Measurements from ENCODE around the gene SLC24A4. TPM values are rescaled to one million over a fixed set of nuclear protein-coding genes. Genes with fewer than 3 reads are reported as not detected.

The SLC24A4 gene
- total RNA-seq, 2 donors from 2014 or later = not detected

DNA sequence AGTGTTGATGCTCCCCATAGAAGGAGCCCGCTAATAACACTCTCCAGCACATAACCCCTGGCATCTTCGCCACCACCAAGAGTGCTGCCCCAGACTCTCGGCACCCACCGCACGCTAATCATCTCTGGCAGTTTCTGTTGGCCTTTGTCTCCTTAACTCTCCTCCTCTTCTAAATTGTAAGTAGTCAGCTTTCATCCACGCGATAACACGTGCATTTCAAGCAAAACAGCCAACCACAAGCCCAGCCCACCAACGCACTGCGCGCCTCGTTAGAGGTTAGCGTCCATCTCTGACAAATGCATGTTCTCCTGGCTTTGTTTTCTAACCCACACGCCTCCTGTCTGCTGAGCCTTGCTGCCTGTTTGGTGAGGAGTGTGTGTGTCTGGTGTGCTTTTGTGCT, 129.5 kb downstream of the SLC24A4 start:
- no peaks in the 10 kb centered on the region for H3K27me3 Mint-ChIP-seq
- H3K27ac Mint-ChIP-seq = no peak overlapping the region
- H3K4me1 Mint-ChIP-seq = no peaks in the 10 kb centered on the region
- ATAC-seq (replicated peaks) = no peak
- H3K9me3 Mint-ChIP-seq = no peaks in the 10 kb centered on the region
- H3K4me3 Mint-ChIP-seq = no peak overlapping the region
- H3K36me3 Mint-ChIP-seq (ENCODE audit: low read depth) = no peaks in the 10 kb centered on the region

DNA sequence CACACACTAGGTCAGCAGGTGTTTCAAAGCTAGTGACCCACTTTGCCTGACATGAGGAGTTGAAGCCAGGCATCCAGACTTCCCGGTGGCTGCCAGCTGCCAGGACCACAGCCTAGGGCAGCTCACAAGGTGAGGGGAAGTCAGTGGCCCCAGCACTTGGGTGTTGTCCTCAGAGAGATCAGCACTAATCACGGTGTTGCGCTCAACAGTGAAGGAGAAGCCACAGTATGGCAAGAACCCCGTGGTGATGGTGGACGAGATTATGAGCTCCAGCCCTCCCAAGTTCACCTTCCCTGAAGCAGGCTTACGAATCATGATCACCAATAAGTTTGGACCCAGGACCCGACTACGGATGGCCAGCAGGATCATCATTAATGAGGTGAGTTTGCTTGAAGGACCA, 130.7 kb downstream of the SLC24A4 start:
- no peaks in the 10 kb centered on the region for H3K9me3 Mint-ChIP-seq
- H3K27me3 Mint-ChIP-seq = no peaks in the 10 kb centered on the region
- no peaks in the 10 kb centered on the region for H3K36me3 Mint-ChIP-seq (ENCODE audit: low read depth)
- H3K4me1 Mint-ChIP-seq = no peaks in the 10 kb centered on the region
- H3K27ac Mint-ChIP-seq = no peak overlapping the region
- ATAC-seq (replicated peaks) = no peak
- H3K4me3 Mint-ChIP-seq = no peak overlapping the region

DNA sequence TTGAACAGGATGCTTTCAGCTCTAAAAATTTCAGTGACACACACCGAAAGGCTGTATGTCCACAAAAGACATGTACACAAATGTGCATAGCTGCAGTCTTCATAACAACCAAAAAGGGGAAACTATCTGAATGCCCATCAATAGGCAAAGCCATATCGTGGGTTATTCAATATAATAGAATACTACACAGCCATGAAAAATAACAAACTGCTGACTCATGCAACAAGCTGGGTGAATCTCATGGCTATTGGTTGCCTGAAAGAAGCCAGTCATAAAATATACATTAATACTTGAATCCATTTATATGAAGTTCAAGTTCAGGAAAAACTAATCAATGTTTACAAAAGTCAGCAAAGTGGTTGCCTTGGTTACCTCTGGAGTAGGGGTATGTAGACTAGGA, 132.3 kb downstream of the SLC24A4 start:
- Mint-ChIP-seq H3K36me3 (ENCODE audit: low read depth) (no peaks in the 10 kb centered on the region), H3K4me1 (no peaks in the 10 kb centered on the region), H3K27ac (no peak overlapping the region), H3K4me3 (no peak overlapping the region), H3K9me3 (no peaks in the 10 kb centered on the region), H3K27me3 (no peaks in the 10 kb centered on the region)
- ATAC-seq (replicated peaks) = no peak

DNA sequence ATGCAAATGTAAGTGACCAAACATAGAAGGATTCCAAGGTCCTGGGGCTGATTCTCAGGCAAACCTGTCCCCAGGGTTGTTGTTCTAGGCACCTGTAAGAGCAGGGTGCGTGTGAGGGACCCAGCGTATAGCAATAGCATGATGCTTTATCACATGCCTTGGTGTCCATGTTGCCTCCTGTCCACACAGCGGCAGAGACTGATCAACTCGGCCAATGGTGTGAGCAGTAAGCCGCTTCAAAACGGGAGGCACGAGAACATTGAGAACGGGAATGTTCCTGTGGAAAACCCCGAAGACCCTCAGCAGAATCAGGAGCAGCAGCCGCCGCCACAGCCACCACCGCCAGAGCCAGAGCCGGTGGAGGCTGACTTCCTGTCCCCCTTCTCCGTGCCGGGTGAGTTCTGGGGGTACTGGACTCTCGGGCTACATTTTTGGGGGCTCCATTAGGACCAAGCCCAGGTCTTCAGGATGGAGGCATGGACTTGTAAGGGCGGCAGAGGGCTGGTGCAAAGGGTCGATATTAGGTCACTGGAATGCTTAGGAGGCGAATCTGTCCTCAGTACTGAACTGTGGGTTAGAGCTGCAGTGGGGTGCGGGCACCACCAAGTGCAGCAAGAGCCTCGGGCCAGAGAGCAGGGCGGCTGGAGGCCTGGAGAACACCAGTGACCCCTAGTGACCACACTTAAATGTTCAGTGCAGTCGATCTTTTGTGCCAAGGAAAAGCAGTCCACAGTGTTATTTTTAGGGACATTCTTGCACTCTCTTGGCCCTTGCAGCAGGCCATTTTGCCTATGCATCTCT, 133.4 kb downstream of the SLC24A4 start:
- ATAC-seq (replicated peaks) = peak; percentile 28
- H3K4me1 Mint-ChIP-seq = peaks cover 3% of the 10 kb centered on the region
- H3K4me3 Mint-ChIP-seq = no peak overlapping the region

DNA sequence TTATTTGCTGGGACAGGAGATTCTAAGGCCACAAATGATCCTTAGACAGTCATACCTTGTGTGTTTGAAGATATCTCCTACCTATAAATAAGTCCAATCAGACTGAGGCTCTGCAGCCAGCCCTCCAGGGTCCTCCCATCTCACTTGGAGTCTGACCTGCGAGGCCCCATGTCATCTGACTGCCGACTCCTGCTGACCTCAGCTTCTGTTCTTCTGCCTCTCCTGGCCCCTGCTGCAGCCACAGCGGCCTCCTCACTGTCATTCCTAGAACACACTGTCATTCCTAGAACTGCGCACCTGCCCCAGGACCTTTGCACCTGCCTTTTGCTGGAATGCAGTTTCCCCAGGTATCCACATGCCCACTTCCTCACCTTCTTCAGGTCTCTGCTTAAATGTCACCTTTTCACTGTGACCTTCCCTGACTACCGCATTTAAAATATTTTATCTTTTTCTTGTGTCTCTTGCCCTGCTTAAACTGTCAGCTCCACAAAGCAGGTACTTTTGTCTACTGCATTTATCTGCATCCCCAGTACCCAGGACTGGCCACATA, 134.1 kb downstream of the SLC24A4 start:
- Mint-ChIP-seq H3K4me1 (peaks cover 6% of the 10 kb centered on the region), H3K36me3 (ENCODE audit: low read depth) (no peaks in the 10 kb centered on the region), H3K27ac (no peak overlapping the region), H3K4me3 (no peak overlapping the region), H3K9me3 (no peaks in the 10 kb centered on the region), H3K27me3 (no peaks in the 10 kb centered on the region)
- no peak for ATAC-seq (replicated peaks)

More for the DNA sequence above, 133.4 kb downstream of the SLC24A4 start:
- H3K27ac Mint-ChIP-seq = no peak overlapping the region
- H3K36me3 Mint-ChIP-seq (ENCODE audit: low read depth) = no peaks in the 10 kb centered on the region
- H3K9me3 Mint-ChIP-seq = no peaks in the 10 kb centered on the region
- H3K27me3 Mint-ChIP-seq = no peaks in the 10 kb centered on the region

DNA sequence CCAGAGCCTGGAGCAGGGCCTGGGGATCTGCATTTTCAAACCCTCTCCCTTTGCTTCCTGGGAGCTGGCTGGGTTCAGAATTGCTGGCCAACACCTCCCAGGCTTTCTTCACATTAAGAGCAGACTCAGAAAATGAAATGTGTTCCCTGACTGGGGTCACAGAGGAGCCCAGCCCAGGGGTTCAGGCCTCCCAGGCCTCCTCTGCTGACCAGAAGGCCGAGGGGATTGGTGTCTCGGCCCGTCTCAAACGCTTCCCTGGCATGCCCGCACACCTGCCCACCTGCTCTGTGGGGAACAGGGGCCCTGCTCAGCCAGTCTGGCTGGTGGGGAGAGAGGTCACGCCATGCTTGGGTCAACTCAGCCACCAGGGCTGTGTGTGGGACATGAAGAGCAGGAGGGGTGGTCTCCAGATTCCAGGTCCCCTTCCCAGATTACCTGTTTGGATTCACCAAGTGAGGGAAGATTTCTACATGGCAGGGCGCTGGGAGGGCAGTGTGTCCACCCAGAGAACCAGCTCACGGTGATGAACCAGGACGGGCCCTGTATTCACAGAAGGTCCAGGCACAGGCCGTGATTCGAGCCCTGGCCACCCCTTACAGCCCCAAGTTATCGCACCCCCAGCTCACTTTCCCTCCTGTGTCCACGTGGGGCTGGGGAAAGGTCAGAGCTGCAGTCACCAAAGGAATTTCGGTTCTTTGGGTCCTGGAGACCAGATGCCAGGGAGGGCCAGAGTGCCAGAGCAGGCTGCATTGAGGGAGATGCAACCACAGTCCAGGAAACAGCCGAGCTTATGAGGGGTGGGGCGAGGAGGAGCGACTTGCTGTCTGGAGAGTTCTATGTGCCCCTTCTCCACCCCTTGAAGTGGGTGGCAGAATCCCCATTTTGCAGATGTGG, 135.4 kb downstream of the SLC24A4 start:
- H3K27ac Mint-ChIP-seq = no peak overlapping the region
- no peaks in the 10 kb centered on the region for H3K9me3 Mint-ChIP-seq
- H3K27me3 Mint-ChIP-seq = peaks cover 5% of the 10 kb centered on the region
- no peaks in the 10 kb centered on the region for H3K36me3 Mint-ChIP-seq (ENCODE audit: low read depth)
- H3K4me1 Mint-ChIP-seq = peaks cover 6% of the 10 kb centered on the region
- no peak overlapping the region for H3K4me3 Mint-ChIP-seq
- ATAC-seq (replicated peaks) = no peak

DNA sequence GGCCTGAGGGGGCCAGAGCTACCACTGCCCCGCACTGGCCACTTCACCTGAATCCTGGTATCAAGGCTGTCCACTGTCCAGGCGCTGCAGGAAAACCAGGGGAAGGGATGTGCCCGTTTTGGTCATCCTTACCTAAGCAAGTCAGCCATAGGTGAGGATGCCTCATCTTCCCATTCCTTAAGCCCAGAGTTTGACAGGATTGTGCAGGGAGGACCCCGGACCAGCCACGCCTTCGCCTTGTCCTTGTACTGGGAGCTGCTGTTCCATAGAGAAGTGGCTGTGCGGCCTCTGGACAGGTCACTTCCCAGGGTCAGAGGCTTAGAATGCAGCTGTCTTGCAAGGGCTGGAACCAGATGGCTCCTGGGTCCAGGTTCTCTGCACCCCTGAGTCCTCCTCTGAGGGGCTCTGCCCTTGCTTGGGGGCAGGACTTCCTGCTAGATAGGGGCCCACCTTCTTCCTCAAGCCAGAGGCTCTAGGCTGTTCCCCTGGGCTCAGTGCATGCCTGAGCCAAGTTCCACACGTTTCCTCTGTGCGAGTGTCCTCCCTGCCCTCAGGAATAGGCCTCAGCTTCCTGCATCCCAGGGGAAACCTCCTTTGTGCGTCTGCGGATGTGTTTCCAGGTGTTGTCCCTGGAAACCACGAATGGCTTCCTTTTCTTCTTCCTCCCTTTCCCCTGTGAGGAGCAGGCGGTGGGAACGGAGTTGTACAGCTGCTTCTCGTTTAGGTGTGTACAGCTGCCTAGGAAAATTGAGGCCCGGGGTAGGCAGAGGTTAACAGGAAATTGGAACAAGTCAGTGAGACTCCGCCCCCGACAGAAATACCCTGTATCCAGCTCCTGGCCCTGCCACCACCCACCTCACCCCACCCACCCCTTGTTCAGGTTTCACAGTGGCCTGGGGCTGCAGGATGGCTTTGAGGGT, 136.3 kb downstream of the SLC24A4 start:
- ATAC-seq (replicated peaks) = no peak
- no peak overlapping the region for H3K4me3 Mint-ChIP-seq
- no peaks in the 10 kb centered on the region for H3K36me3 Mint-ChIP-seq (ENCODE audit: low read depth)
- H3K27ac Mint-ChIP-seq = no peak overlapping the region
- no peaks in the 10 kb centered on the region for H3K9me3 Mint-ChIP-seq
- H3K27me3 Mint-ChIP-seq = peaks cover 5% of the 10 kb centered on the region
- peaks cover 6% of the 10 kb centered on the region for H3K4me1 Mint-ChIP-seq

DNA sequence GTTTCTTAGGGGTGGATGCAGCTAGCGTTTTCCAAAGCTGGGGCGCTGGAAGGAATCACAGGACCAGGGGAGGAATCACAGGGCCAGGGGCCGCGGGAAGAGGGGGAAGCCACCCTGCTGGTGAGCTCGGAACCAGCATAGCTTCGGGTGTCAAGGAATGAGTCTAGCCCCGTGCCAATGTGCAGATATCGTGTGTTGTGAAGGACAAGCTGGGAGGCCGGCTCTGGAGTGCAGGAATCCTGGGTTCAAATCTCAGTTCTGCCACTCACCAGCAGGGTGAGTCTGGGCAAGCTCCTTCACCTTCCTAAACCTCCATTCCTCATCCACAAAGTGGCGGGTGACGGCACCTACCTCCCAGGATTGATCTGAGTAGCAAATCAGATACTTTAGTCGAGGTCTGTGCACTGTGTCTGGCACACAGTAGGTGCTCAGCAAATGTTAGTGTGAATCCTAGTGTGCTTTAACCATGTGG, 137.0 kb downstream of the SLC24A4 start:
- H3K27ac Mint-ChIP-seq = no peak overlapping the region
- ATAC-seq (replicated peaks) = no peak
- H3K4me3 Mint-ChIP-seq = no peak overlapping the region
- H3K9me3 Mint-ChIP-seq = no peaks in the 10 kb centered on the region
- peaks cover 5% of the 10 kb centered on the region for H3K27me3 Mint-ChIP-seq
- peaks cover 6% of the 10 kb centered on the region for H3K4me1 Mint-ChIP-seq
- no peaks in the 10 kb centered on the region for H3K36me3 Mint-ChIP-seq (ENCODE audit: low read depth)

DNA sequence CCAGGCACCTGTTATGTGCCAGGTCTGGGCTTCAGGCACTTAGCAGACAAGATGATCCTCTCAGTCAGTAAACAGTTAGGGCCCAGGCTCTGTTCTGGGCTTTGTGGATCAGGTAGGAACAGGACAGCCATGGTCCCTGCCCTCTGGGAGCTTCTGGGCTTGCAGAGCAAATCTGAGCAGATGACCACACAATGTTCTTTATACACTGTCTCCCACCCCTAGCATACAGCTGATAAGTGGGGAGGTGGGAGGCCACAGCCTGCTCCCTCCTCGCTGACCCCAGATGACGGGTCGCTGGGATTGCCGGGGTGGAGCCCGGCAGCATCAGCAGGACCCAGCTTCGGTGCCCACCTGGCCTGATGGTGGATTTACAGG, 137.6 kb downstream of the SLC24A4 start:
- Mint-ChIP-seq H3K36me3 (ENCODE audit: low read depth) (no peaks in the 10 kb centered on the region), H3K4me3 (no peak overlapping the region), H3K27ac (no peak overlapping the region), H3K4me1 (peaks cover 6% of the 10 kb centered on the region), H3K9me3 (no peaks in the 10 kb centered on the region), H3K27me3 (peaks cover 5% of the 10 kb centered on the region)
- no peak for ATAC-seq (replicated peaks)

DNA sequence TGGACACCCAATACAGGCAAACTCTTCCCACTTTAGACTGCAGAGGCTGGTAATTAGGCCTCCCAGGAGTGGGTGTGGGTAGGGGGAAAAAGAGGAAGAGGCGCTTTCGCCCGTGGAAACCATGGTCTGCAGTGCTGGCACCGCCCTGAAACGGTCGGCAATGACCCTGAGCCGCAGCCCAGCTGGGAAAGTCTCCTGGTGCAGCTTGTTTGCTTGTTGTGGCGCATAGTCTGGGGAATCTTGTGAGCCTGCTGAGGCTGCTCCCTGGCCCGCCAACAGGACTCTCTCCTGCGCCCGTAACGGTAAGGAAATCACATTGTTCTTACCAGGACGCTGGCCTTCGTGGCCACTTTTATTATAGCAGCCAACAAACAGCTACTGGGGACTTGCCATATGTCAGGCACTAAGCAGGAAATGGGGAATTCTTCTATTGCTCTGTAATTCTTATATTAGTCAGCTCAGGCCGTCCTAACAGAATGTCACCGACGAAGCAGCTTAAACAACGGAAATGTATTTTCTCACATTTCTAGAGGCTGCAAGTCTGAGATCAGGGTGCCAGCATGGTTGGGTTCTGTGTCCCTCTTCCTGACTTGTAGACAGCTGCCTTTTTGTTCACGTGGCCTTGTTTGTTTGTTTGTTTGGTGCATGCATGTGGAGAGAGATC, 138.1 kb downstream of the SLC24A4 start:
- H3K9me3 Mint-ChIP-seq = no peaks in the 10 kb centered on the region
- H3K36me3 Mint-ChIP-seq (ENCODE audit: low read depth) = no peaks in the 10 kb centered on the region
- H3K27ac Mint-ChIP-seq = no peak overlapping the region
- peak; percentile 79 for ATAC-seq (replicated peaks)
- H3K4me3 Mint-ChIP-seq = peak overlapping the region; percentile 7
- H3K4me1 Mint-ChIP-seq = peaks cover 6% of the 10 kb centered on the region
- peaks cover 5% of the 10 kb centered on the region for H3K27me3 Mint-ChIP-seq

DNA sequence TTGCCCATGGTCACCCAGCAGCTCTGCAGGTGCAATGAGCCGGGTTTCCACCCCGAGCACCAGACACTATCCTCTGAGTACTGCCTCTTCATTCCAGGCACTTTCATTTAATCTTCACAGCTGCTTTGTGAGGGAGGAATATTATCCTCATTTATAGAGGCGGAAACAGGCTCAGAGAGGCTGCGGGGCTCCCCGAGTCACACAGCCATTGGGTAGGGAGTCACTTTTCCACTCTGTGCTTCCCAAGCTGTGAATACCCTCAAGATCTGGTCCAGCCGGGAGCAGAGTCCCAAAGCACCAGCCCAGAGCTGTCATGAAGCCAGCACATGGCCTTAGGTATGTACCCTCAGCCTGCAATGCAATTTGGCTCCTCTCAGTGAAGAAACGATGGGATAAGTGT, 138.9 kb downstream of the SLC24A4 start:
- Mint-ChIP-seq H3K27me3 (peaks cover 5% of the 10 kb centered on the region), H3K9me3 (no peaks in the 10 kb centered on the region), H3K4me1 (peaks cover 6% of the 10 kb centered on the region), H3K27ac (no peak overlapping the region), H3K4me3 (no peak overlapping the region), H3K36me3 (ENCODE audit: low read depth) (no peaks in the 10 kb centered on the region)
- no peak for ATAC-seq (replicated peaks)

DNA sequence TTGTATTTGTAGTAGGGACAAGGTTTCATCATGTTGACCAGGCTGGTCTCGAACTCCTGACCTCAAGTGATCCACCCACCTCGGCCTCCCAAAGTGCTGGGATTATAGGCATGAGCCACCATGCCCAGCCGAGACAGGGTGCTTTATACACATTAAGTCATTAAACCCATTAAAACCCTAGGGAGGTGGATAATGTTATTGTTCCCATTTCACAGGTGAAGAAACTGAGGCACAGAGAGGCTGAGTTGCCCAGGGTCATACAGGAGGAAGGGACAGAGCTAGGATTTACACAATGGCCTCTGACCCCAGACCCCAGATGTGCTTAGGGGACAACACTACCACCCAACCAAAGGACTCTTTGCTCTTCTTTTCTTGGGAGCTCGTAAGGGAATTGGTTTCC, 139.6 kb downstream of the SLC24A4 start:
- Mint-ChIP-seq H3K27me3 (peaks cover 5% of the 10 kb centered on the region), H3K9me3 (peaks cover 3% of the 10 kb centered on the region), H3K27ac (no peak overlapping the region), H3K4me3 (no peak overlapping the region), H3K36me3 (ENCODE audit: low read depth) (no peaks in the 10 kb centered on the region), H3K4me1 (peaks cover 6% of the 10 kb centered on the region)
- no peak for ATAC-seq (replicated peaks)

DNA sequence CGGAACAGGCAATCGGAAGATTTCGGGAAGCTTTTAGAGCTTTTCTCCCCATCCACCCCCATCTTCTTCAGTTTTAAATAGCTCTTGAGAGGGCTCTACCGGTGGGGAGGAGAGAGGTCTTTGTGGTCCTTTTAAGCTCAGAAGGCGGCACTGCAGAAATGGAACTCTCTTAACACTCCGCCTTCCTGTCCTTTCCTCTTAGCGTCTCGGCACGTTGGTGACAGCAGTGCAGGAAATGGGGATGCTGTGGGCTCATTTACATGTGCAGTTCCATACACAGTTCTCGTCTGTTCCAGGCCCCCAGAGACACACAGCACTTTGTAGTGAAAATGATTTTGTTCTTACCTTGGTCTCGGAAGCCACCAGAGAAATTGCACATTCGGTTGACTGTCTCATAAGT, 140.2 kb downstream of the SLC24A4 start:
- H3K4me1 Mint-ChIP-seq = peaks cover 6% of the 10 kb centered on the region
- H3K27me3 Mint-ChIP-seq = peaks cover 5% of the 10 kb centered on the region
- peaks cover 3% of the 10 kb centered on the region for H3K9me3 Mint-ChIP-seq
- no peaks in the 10 kb centered on the region for H3K36me3 Mint-ChIP-seq (ENCODE audit: low read depth)
- H3K27ac Mint-ChIP-seq = no peak overlapping the region
- no peak overlapping the region for H3K4me3 Mint-ChIP-seq
- ATAC-seq (replicated peaks) = no peak
